Measurements from ENCODE around the gene LARP4. TPM values are rescaled to one million over a fixed set of nuclear protein-coding genes. Genes with fewer than 3 reads are reported as not detected.

The LARP4 gene
- total RNA-seq, 4 donors from 2014 or later = 15.9 to 98.6 (median 70.8) TPM

DNA sequence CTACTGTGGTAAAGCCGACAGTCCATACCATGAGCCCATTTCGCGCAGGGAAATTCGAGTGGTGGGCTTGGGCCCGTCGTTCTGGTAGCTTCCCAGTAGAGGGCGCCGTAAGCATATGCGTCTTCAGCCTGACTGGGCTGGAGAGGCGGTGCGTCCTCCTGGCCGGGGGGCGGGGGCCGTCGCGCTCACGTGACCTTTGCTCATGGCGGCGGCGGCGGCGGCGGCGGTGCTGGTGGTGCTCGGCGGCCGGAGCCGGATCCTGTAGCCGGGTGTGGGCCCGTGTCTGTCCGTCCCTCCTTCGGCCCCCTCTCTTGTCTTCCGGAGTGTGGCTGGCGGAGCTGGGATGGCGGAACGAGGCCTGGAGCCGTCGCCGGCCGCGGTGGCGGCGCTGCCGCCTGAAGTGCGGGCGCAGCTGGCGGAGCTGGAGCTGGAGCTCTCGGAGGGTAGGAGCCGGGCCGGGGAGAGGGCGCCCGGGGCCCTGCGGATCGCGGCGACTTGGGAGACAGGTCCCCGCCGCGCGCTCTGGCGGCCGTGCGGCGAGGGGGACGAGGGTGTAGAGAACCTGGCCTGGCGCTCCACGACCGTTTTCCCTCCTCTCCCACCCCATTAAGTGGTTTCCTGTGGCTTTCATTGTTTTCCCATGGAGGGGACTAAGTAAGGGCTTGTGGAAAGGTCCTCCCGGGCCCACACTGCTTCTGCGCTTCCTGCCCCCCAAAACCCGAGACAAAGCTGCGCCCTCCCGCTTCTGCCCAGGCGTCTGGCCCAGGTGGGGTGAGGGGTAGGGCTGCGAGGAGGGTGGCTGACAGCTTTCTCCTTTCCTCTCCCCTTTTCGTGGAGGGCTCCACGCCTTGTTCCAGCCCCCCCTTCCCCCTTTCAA is 104.4 kb downstream of the LARP4 start, which contains the start of gene DIP2B:
TSS of gene DIP2B (plus strand) at position 188 of the 877 bp plus-strand sequence. CDS start at position 344, 156 bp downstream.
- peak; percentile 64 to 88 for TF ChIP-seq POLR2A (IDR thresholded peaks at IDR 0.05)
- TF ChIP-seq, protein P1, sequence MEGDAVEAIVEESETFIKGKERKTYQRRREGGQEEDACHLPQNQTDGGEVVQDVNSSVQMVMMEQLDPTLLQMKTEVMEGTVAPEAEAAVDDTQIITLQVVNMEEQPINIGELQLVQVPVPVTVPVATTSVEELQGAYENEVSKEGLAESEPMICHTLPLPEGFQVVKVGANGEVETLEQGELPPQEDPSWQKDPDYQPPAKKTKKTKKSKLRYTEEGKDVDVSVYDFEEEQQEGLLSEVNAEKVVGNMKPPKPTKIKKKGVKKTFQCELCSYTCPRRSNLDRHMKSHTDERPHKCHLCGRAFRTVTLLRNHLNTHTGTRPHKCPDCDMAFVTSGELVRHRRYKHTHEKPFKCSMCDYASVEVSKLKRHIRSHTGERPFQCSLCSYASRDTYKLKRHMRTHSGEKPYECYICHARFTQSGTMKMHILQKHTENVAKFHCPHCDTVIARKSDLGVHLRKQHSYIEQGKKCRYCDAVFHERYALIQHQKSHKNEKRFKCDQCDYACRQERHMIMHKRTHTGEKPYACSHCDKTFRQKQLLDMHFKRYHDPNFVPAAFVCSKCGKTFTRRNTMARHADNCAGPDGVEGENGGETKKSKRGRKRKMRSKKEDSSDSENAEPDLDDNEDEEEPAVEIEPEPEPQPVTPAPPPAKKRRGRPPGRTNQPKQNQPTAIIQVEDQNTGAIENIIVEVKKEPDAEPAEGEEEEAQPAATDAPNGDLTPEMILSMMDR (IDR thresholded peaks at IDR 0.05) = peak; percentile 91 to 98 (median 98)
- Histone ChIP-seq H3K27ac (peak within 1 kb of the TSS; percentile 94 to 95), H3K4me1 (peaks cover 0 to 7% of the 10 kb centered on the region in 2 donors), H3K27me3 (no peaks in the 10 kb centered on the region), H3K36me3 (no peaks in the 10 kb centered on the region), H3K9me3 (no peaks in the 10 kb centered on the region), H3K4me3 (peak within 1 kb of the TSS; percentile 76 to 79)
- intact Hi-C loops (cut with DNase I; ENCODE audit: low total_unique reads) = loop anchor here (2.0 kb wide), 1 partner anchor 132 kb away; no protein-coding TSS in a partner anchor
- peak; percentile 94 to 95 for DNase-seq

DNA sequence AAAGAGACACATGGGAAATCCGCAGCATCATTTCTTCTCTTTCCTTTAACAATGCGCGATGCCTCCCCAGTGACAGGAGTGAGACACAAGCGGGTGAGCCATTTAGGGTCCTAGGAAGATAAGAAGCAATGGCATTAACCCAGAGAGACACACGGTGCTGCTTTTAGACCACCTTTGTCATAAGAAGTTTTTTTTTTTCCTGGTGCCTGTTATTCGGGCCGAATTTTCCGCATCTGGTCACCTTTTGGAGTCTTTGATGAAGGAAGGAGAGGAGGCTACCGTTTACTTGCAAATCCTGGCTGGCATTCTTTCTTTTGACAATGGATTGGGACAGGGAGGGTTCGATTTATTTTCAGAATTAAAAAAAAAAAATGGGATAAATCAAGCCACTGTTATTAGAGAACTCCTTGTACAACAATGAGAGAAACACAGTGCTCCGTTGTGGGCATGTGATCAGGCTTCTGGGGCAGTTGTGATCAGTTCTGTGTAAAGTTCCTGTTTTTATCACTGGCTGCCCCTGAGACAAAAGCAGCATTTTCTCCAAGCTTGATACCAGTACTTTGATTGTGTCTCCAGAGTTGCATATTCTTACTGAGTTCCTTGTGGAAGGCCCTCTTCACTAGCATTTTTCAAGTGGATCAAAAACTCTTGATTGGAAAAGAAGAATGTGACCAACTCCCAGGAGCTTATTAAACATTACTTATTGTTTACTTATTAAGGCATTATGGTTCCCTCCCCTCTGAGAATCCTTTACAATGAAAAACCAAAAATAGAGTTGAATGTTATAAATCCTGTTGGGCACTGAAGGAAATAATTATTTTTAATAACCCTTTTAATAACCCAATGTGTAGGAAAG is 105.2 kb downstream of the LARP4 start:
- Histone ChIP-seq H3K36me3 (no peaks in the 10 kb centered on the region), H3K27ac (peak overlapping the region; percentile 94 to 95), H3K4me1 (peaks cover 0 to 7% of the 10 kb centered on the region in 2 donors), H3K4me3 (peak overlapping the region; percentile 76 to 79), H3K9me3 (no peaks in the 10 kb centered on the region), H3K27me3 (no peaks in the 10 kb centered on the region)
- TF ChIP-seq, protein P1 (IDR thresholded peaks at IDR 0.05) = no peak
- TF ChIP-seq POLR2A (IDR thresholded peaks at IDR 0.05) = no peak
- intact Hi-C loops (cut with DNase I; ENCODE audit: low total_unique reads) = loop anchor here (2.0 kb wide), 1 partner anchor 131 kb away; no protein-coding TSS in a partner anchor
- DNase-seq = no peak

DNA sequence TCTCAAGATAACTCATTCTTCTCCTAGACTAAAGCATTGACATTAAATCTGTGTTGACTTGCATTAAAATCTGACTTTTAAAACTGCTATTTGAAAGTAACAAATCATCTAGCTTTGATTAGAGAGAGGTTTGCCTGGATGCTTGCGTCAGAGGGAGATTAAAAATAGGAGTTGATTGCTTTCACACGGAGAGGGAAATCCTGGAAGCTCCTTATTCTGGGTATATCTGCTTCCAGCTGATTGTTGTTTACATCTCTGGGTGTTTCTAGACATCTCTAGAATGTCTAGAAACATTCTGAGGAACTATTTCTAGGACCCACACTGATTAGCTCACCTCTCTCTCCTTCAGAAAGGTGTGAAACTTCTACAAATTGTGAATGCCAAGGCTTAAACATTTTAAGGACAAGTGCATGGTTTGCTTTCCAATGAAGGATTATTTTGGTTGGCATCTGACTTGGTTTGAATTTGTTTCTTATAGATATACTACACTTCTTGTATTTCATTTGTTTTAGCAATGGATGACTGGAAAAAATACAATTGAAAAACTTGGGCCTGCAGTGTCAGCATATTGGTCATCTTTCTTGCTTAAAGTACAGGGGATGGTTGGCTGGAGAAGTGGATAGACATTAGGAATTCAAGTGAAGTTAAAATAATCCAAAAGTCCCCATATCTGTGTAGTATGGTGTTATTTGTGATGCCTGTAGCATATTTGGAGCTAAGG is 106.2 kb downstream of the LARP4 start:
- no peaks in the 10 kb centered on the region for H3K9me3 ChIP-seq
- TF ChIP-seq, protein P1 (IDR thresholded peaks at IDR 0.05) = no peak
- no peak for TF ChIP-seq POLR2A (IDR thresholded peaks at IDR 0.05)
- intact Hi-C loops (cut with DNase I; ENCODE audit: low total_unique reads) = no loop called here
- no peaks in the 10 kb centered on the region for H3K27me3 ChIP-seq
- peak overlapping the region in 1 of 2 donors; percentile 79 for H3K4me3 ChIP-seq
- peaks cover 0 to 7% of the 10 kb centered on the region in 2 donors for H3K4me1 ChIP-seq
- H3K36me3 ChIP-seq = no peaks in the 10 kb centered on the region
- peak overlapping the region; percentile 14 to 95 for H3K27ac ChIP-seq
- DNase-seq = no peak

DNA sequence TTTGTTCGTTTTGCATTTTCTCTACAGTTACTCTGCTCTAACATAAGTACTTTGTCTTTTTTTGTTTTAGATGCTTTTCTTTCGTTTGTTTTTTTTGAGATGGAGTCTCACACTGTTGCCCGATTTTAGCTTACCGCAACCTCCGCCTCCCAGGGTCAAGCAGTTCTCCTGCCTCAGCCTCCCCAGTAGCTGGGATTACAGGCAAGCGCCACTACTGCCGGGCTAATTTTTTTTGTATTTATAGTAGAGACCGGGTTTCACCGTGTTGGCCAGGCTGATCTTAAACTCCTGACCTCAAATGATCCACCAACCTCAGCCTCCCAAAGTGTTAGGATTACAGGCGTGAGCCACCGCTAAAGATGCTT is 106.8 kb downstream of the LARP4 start:
- Histone ChIP-seq H3K9me3 (no peaks in the 10 kb centered on the region), H3K27me3 (no peaks in the 10 kb centered on the region), H3K4me3 (no peak overlapping the region), H3K36me3 (no peaks in the 10 kb centered on the region), H3K4me1 (peaks cover 0 to 7% of the 10 kb centered on the region in 2 donors), H3K27ac (no peak overlapping the region)
- TF ChIP-seq, protein P1 (IDR thresholded peaks at IDR 0.05) = no peak
- no peak for TF ChIP-seq POLR2A (IDR thresholded peaks at IDR 0.05)
- intact Hi-C loops (cut with DNase I; ENCODE audit: low total_unique reads) = no loop called here
- DNase-seq = no peak

Measured in uterus (tissue), 4 donors.